ENCODE results near the gene ARHGEF2.

ARHGEF2 gene

GRCh38 chr1:155981266-155982088 lies 3.1 kb upstream of the ARHGEF2 start:
- TF ChIP-seq, protein P1, sequence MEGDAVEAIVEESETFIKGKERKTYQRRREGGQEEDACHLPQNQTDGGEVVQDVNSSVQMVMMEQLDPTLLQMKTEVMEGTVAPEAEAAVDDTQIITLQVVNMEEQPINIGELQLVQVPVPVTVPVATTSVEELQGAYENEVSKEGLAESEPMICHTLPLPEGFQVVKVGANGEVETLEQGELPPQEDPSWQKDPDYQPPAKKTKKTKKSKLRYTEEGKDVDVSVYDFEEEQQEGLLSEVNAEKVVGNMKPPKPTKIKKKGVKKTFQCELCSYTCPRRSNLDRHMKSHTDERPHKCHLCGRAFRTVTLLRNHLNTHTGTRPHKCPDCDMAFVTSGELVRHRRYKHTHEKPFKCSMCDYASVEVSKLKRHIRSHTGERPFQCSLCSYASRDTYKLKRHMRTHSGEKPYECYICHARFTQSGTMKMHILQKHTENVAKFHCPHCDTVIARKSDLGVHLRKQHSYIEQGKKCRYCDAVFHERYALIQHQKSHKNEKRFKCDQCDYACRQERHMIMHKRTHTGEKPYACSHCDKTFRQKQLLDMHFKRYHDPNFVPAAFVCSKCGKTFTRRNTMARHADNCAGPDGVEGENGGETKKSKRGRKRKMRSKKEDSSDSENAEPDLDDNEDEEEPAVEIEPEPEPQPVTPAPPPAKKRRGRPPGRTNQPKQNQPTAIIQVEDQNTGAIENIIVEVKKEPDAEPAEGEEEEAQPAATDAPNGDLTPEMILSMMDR (IDR thresholded peaks at IDR 0.05; ENCODE audit: insufficient read depth, missing control alignments), result no peak
- FAIRE-seq (no peak), DNase-seq (ENCODE audit: insufficient read length, low spot score) (no peak)

- no peak for DNase-seq (ENCODE audit: insufficient read length, low spot score)
Observed at GRCh38 chr1:155979597-155980343, 1.4 kb upstream of the ARHGEF2 start.

GRCh38 chr1:155978973-155979429 lies 654 bp upstream of the ARHGEF2 start:
- DNase-seq (ENCODE audit: insufficient read length, low spot score) (no peak), FAIRE-seq (no peak)
- TF ChIP-seq, protein P1 (IDR thresholded peaks at IDR 0.05; ENCODE audit: insufficient read depth, missing control alignments), result no peak

More at GRCh38 chr1:155979597-155980343, 1.4 kb upstream of the ARHGEF2 start:
- TF ChIP-seq, protein P1 (IDR thresholded peaks at IDR 0.05; ENCODE audit: insufficient read depth, missing control alignments), result no peak
- FAIRE-seq, result no peak

GRCh38 chr1:155977690-155978324 lies 540 bp downstream of the ARHGEF2 start:
- TF ChIP-seq, protein P1 (IDR thresholded peaks at IDR 0.05; ENCODE audit: insufficient read depth, missing control alignments), result no peak
- FAIRE-seq (no peak), DNase-seq (ENCODE audit: insufficient read length, low spot score) (peak; percentile 82)

DNA sequence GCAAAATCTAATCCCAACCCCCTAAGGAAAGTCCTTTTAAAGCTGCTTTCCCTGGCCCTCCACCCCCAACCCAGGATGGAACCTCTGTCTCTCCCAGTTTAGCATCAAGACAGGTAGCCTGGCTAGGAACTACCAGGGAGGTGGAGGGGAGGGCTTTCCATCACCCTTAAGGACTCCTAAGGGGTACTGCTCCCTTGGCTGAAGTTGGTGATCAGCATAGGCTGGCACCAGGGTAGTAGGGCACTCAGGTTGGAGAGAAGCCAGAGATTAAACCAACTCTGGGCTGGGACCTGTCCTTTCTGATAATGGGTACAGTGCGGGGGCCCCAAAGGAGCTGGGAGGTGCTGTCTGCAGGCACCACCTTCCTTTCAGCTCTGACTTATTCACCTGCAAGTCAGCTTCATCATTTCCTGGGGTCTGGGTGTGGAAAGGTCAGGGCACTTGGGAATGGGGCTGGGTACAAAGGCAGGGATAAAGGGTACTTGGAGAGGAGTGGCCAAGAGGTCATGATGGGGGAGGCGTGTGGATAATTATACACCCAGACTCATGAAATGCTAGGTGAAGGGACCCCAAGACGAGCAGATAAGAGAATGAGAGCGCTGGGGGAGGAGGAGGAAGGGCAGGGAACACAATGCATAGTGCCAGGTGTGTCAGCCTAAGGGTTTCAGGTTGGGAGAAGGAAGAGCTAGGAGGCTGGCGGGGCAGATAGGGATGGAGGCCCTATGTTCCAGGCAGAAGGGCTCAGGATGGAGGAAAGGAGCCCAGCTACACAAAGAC lies 1.2 kb downstream of the ARHGEF2 start:
- DNase-seq (ENCODE audit: insufficient read length, low spot score) (no peak), FAIRE-seq (no peak)
- TF ChIP-seq, protein P1 (IDR thresholded peaks at IDR 0.05; ENCODE audit: insufficient read depth, missing control alignments), result no peak

DNA sequence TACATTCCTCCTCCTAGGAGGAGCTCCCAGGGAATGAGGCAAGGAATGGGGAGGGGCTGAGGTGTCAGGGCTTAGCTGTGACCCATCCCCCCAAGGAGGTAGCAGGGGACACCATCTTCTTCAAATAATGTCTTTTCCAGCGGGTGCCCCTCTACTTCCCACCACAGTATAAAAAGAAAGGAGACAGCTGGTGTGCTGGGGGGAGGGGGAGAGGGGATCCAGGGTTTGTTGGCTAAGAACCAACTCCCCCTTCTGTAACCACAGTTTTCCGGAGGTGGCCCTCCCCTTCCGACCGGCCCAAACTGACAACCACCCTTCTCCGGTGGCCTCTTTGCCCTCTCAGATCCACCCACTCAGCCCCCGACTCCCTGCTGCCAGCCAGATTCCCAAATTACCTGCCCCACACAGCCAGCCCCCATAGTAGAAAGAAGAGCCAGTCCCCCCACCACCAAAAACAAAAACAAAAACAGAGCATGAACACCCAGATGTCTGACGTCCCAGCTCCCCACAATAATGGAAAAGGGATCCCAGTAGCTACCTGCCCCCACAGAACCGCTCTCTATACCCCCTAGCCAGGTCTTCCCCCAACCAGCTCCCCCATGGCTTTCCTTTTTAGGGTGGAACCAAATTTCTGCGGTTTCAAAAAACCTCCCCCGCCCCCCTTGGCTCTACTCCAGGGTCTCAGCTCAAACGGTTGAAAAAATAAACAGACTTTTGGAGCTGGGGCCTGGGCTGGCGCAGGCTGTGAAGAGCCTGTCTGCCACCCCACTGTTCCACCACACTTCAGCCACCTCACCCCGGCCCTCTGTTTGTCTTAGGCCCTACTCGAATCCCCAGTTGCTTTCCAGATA lies 2.1 kb downstream of the ARHGEF2 start:
- DNase-seq (ENCODE audit: insufficient read length, low spot score) (no peak), FAIRE-seq (no peak)
- TF ChIP-seq, protein P1 (IDR thresholded peaks at IDR 0.05; ENCODE audit: insufficient read depth, missing control alignments), result no peak

All from D721Med (cell line).